ENCODE results near the gene ESRP2. TPM values are rescaled to one million over a fixed set of nuclear protein-coding genes. Genes with fewer than 3 reads are reported as not detected.

ESRP2 gene
- total and polyA plus RNA-seq, 9 of the 15 experiments (the other 6 are each of a cell fraction or from before 2014, with no cell fraction given), result 0.05 to 0.15 (median 0.07) TPM; not detected in 6

DNA sequence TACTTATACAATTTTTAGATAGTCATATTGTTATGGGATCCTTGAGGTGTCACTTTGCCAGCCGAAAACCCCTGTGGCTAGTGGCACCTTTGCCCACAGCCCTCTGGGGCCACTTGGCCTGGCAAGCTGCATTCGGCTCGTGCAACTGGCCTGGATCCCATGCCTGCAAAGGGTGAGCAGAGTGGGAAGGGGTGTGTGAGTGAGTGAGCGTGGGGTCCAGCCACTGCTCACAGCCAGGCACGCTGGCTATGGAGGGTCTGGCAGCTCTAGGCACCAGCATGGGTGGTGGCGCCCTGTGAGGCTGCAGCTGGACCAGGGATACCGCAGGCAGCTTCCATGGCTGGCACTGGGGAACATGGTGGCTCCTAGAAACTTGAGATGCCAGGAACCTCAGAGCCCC, 49.0 kb downstream of the ESRP2 start (continued):
- TF ChIP-seq NONO (IDR thresholded peaks at IDR 0.05; ENCODE audit: low read depth in 2 of 2, low read length in 1 of 2) (no peak), KDM2B (CRISPR knock-in tag; IDR thresholded peaks at IDR 0.05) (no peak)

- no TSS peak for BruUV-seq (replicated peaks)
- H3K79me2 ChIP-seq (ENCODE audit: control insufficient read depth, insufficient read depth, low read length), result no peaks in the 10 kb centered on the region
- H3K4me2 ChIP-seq (ENCODE audit: insufficient read depth, low read length), result no peak overlapping the region
- no peaks in the 10 kb centered on the region for H3K27me3 ChIP-seq (ENCODE audit: control insufficient read depth in 2 of 2, insufficient read depth in 2 of 2, low read length in 2 of 2)
- no peak overlapping the region for H2AFZ ChIP-seq (ENCODE audit: low read depth, low read length)
- WGBS (ENCODE audit: insufficient coverage, low coverage, missing lambda C conversion rate), result 94% methylated on average over 3 of the region's 3 CpGs
- POLR2A ChIA-PET, result no interaction called here
- in situ Hi-C loops (cut with MboI) (no loop called here), intact Hi-C loops (cut with micrococcal nuclease) (no loop called here)
- DNase-seq (ENCODE audit: extremely low read depth in 1 of 4, low spot score in 3 of 4) (no peak), ATAC-seq (no peak), FAIRE-seq (peak; percentile 26)
- H3K9ac ChIP-seq (ENCODE audit: insufficient read depth in 1 of 2, low read depth in 2 of 2, low read length in 2 of 2), result no peak overlapping the region
- no peaks in the 10 kb centered on the region for H3K9me3 ChIP-seq (replicated peaks; ENCODE audit: control insufficient read depth, insufficient read depth, low read depth, low read length)
- H3K27ac ChIP-seq (ENCODE audit: extremely low read depth, low read depth, low read length), result no peak overlapping the region
- CTCF ChIA-PET (ENCODE audit: low intra/inter-chr PET ratio), result no interaction called here
- H4K20me1 ChIP-seq (replicated peaks; ENCODE audit: control insufficient read depth, insufficient read depth, low read length), result no peaks in the 10 kb centered on the region
- H3K4me1 ChIP-seq (replicated peaks in 1 of 2; ENCODE audit: control insufficient read depth in 2 of 2, insufficient read depth in 2 of 2, low read length in 2 of 2), result peaks cover 0 to 3% of the 10 kb centered on the region in 2 experiments; a peak in 1 of 5 replicates
- H3K36me3 ChIP-seq (ENCODE audit: control insufficient read depth, insufficient read depth, low read length), result peaks cover 83% of the 10 kb centered on the region
- H3K4me3 ChIP-seq, result no peak overlapping the region
- H3K9me1 ChIP-seq (ENCODE audit: control insufficient read depth, insufficient read depth, low read length), result no peaks in the 10 kb centered on the region
- TF ChIP-seq NCOA4 (IDR thresholded peaks at IDR 0.05; ENCODE audit: partially characterized antibody) (no peak), KLF1 (tag; IDR thresholded peaks at IDR 0.05) (no peak), RBM39 (optimal IDR thresholded peaks at IDR 0.05; ENCODE audit: low read depth, low read length) (no peak), HMG20B (CRISPR knock-in tag; IDR thresholded peaks at IDR 0.05) (no peak), MYNN (IDR thresholded peaks at IDR 0.05) (no peak), MYNN (CRISPR knock-in tag; IDR thresholded peaks at IDR 0.05) (no peak), SIN3B (IDR thresholded peaks at IDR 0.05; ENCODE audit: low read depth) (no peak), NFE2L1 (tag; IDR thresholded peaks at IDR 0.05; ENCODE audit: borderline replicate concordance, low read depth) (no peak), ZNF583 (CRISPR knock-in tag; IDR thresholded peaks at IDR 0.05) (no peak)
- TF ChIP-seq, protein P1, sequence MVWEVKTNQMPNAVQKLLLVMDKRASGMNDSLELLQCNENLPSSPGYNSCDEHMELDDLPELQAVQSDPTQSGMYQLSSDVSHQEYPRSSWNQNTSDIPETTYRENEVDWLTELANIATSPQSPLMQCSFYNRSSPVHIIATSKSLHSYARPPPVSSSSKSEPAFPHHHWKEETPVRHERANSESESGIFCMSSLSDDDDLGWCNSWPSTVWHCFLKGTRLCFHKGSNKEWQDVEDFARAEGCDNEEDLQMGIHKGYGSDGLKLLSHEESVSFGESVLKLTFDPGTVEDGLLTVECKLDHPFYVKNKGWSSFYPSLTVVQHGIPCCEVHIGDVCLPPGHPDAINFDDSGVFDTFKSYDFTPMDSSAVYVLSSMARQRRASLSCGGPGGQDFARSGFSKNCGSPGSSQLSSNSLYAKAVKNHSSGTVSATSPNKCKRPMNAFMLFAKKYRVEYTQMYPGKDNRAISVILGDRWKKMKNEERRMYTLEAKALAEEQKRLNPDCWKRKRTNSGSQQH (CRISPR knock-in tag; IDR thresholded peaks at IDR 0.05), result no peak
- TF ChIP-seq, protein P2, sequence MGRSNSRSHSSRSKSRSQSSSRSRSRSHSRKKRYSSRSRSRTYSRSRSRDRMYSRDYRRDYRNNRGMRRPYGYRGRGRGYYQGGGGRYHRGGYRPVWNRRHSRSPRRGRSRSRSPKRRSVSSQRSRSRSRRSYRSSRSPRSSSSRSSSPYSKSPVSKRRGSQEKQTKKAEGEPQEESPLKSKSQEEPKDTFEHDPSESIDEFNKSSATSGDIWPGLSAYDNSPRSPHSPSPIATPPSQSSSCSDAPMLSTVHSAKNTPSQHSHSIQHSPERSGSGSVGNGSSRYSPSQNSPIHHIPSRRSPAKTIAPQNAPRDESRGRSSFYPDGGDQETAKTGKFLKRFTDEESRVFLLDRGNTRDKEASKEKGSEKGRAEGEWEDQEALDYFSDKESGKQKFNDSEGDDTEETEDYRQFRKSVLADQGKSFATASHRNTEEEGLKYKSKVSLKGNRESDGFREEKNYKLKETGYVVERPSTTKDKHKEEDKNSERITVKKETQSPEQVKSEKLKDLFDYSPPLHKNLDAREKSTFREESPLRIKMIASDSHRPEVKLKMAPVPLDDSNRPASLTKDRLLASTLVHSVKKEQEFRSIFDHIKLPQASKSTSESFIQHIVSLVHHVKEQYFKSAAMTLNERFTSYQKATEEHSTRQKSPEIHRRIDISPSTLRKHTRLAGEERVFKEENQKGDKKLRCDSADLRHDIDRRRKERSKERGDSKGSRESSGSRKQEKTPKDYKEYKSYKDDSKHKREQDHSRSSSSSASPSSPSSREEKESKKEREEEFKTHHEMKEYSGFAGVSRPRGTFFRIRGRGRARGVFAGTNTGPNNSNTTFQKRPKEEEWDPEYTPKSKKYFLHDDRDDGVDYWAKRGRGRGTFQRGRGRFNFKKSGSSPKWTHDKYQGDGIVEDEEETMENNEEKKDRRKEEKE (IDR thresholded peaks at IDR 0.05; ENCODE audit: borderline replicate concordance in 1 of 2, control insufficient read depth in 1 of 2, low read depth in 2 of 2, low read length in 1 of 2), result no peak
- TF ChIP-seq, protein P3, sequence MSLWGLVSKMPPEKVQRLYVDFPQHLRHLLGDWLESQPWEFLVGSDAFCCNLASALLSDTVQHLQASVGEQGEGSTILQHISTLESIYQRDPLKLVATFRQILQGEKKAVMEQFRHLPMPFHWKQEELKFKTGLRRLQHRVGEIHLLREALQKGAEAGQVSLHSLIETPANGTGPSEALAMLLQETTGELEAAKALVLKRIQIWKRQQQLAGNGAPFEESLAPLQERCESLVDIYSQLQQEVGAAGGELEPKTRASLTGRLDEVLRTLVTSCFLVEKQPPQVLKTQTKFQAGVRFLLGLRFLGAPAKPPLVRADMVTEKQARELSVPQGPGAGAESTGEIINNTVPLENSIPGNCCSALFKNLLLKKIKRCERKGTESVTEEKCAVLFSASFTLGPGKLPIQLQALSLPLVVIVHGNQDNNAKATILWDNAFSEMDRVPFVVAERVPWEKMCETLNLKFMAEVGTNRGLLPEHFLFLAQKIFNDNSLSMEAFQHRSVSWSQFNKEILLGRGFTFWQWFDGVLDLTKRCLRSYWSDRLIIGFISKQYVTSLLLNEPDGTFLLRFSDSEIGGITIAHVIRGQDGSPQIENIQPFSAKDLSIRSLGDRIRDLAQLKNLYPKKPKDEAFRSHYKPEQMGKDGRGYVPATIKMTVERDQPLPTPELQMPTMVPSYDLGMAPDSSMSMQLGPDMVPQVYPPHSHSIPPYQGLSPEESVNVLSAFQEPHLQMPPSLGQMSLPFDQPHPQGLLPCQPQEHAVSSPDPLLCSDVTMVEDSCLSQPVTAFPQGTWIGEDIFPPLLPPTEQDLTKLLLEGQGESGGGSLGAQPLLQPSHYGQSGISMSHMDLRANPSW (CRISPR knock-in tag; IDR thresholded peaks at IDR 0.05), result no peak
Observed at GRCh38 chr16:68183046-68183445, 52.9 kb downstream of the ESRP2 start.

Data from K562 (cell line).